ENCODE measurements around the gene OLR1.

GRCh38 chr12:10171973-10172728 lies at the start of gene OLR1:
- TF ChIP-seq CTCF (conservative IDR thresholded peaks at IDR 0.05 in 1 of 2, IDR thresholded peaks at IDR 0.05 in 1 of 2; ENCODE audit: extremely low read depth in 1 of 2, insufficient read depth in 1 of 2, low read depth in 1 of 2, low read length in 2 of 2) (no peak), EZH2 (IDR thresholded peaks at IDR 0.05; ENCODE audit: borderline replicate concordance, low read length) (no peak)

Measured in mammary epithelial cell (primary cell).